Psoas muscle (tissue), 8 donors: Measurements from ENCODE around the gene TWF1. TPM values are rescaled to one million over a fixed set of nuclear protein-coding genes. Genes with fewer than 3 reads are reported as not detected.
A peak's percentile ranks its signal among the peaks of the same experiment; 100 is the strongest.

Experiments used
- ATAC-seq, 4 donors: fragments of 200-7000 bp; cut with Tn5 transposase; one replicate each; pipeline ENCODE4 v1.9.1; 2020; ENCODE audit warnings: moderate library complexity in 3 of 4, mild to moderate bottlenecking in 2 of 4
- DNase-seq, 2 donors: peaks; one replicate each; pipeline ENCODE4 v3.0.0-alpha.2; 2020
- H3K27ac ChIP-seq: fragments of 200-600 bp; one replicate; pipeline ENCODE4 v1.8.0; 2022
- H3K27me3 ChIP-seq, 3 donors: fragments of 200-600 bp in 1 of 3; one replicate each; pipeline versions ENCODE4 v1.6.1 to v1.8.0; 2013 to 2022; ENCODE audit warnings: low read length in 2 of 3, mild to moderate bottlenecking in 2 of 3, moderate library complexity in 1 of 3; ENCODE audit not compliant: insufficient read depth in 3 of 3
- H3K36me3 ChIP-seq, 2 donors: fragments of 200-600 bp in 1 of 2; one replicate each; pipeline versions ENCODE4 v1.6.1 to v1.8.0; 2013 to 2022; ENCODE audit warnings: low read depth in 1 of 2, mild to moderate bottlenecking in 1 of 2, moderate library complexity in 1 of 2; ENCODE audit not compliant: insufficient read depth in 1 of 2
- H3K4me1 ChIP-seq: fragments of 200-600 bp; one replicate; pipeline ENCODE4 v1.8.0; 2022
- H3K4me3 ChIP-seq: fragments of 200-600 bp; one replicate; pipeline ENCODE4 v1.8.0; 2022; ENCODE audit warnings: mild to moderate bottlenecking
- H3K9me3 ChIP-seq: fragments of 200-600 bp; one replicate; pipeline ENCODE4 v1.8.0; 2022
- CTCF ChIP-seq: fragments of 200-600 bp; IDR thresholded peaks from one replicate; pipeline ENCODE4 v1.8.0; 2022; ENCODE audit warnings: antibody characterized with exemption
- WGBS, 3 donors: extraction: QIAGEN DNeasy Blood & Tissue Kit; methylation state at CpG; one replicate each; pipeline versions ENCODE4 v1.1.6 to v1.1.7; 2013; 5-methylcytosine and 5-hydroxymethylcytosine counted together
- intact Hi-C, 2 donors: fragments of 100-400 bp; cut with DNase I; formaldehyde crosslinking; loops; one replicate each; pipeline versions ENCODE4 v1.11.0 to v1.14.2; 2022
- polyA plus RNA-seq, 3 donors: library from polyadenylated mRNA; stranded (reverse); fragments of 200-250 nt; gene quantifications; one replicate each; pipeline ENCODE4 v1.2.3, GENCODE V29; 2013
- total RNA-seq, 4 donors: library from RNA; stranded (reverse); fragmentation: NEBNext Ultra II Directional in 2 of 4; extraction: Animal tissue kit (Norgen Biotek cat#: 25700) in 2 of 4; gene quantifications; one replicate each; pipeline versions ENCODE4 v1.2.1 to v1.2.4, GENCODE V29; 2021 to 2023
- donor health status: healthy with polysubstance abuse.
- donor health status: DM: no; HTN: no; CAD: no; lungs with moderate emphysema.
- donor health status: Bipolar disorder and iron deficiency.
- donor health status: healthy.
- donor health status: DM: yes; HTN: yes; CAD: no.
- donor health status: DM: no; HTN: no; CAD: no.
- donor health status: DM: no; HTN: no; CAD: no.
- donor health status: DM: yes; HTN: yes; CAD: no.

Gene TWF1
- total and polyA plus RNA-seq, 7 donors: 5.8 to 12.7 (median 9.6) TPM

GRCh38 chr12:43842259-43842658 lies 36.1 kb upstream of the TWF1 start:
- Histone ChIP-seq H3K27ac (no peak overlapping the region), H3K4me1 (peaks cover 8% of the 10 kb centered on the region), H3K36me3 (peaks cover 0 to 3% of the 10 kb centered on the region in 2 donors), H3K9me3 (no peaks in the 10 kb centered on the region), H3K4me3 (no peak overlapping the region), H3K27me3 (no peaks in the 10 kb centered on the region)
- intact Hi-C loops: loop anchor here in 1 of 2 donors (2.0 kb wide), 1 partner anchor 31 kb away; no protein-coding TSS in a partner anchor
- 94 to 97% (median 94%) methylated on average over 1 of the region's 1 CpG for WGBS, 3 donors
- TF ChIP-seq CTCF: no peak
- DNase-seq (no peak), ATAC-seq (no peak)

GRCh38 chr12:43841253-43841652 lies 35.1 kb upstream of the TWF1 start:
- 83 to 92% (median 86%) methylated on average over 3 of the region's 3 CpGs for WGBS, 3 donors
- Histone ChIP-seq H3K27ac (no peak overlapping the region), H3K4me3 (no peak overlapping the region), H3K36me3 (peaks cover 0 to 3% of the 10 kb centered on the region in 2 donors), H3K4me1 (peaks cover 14% of the 10 kb centered on the region), H3K9me3 (no peaks in the 10 kb centered on the region), H3K27me3 (no peaks in the 10 kb centered on the region)
- DNase-seq (no peak), ATAC-seq (no peak)
- no peak for TF ChIP-seq CTCF
- intact Hi-C loops: no loop called here

DNA sequence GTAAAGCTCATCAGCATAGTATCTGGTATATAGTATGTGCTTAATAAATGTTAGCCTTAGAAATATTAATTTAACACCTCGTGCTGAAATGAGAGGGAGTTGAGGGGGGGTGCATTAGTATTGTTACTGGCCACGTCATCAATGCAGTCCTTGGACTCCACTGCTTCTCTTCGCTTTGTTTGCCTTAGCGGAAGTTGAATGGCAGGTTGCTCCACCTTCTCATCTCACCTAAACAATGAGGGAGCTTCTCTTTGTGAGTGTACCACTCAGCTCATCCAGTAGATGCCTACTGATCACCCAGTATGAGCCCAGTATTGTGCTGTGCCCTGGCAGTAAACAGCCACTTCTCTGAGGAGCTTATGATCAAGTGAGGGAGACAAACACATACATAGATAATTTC lies 34.2 kb upstream of the TWF1 start:
- intact Hi-C loops: no loop called here
- Histone ChIP-seq H3K36me3 (peaks cover 0 to 3% of the 10 kb centered on the region in 2 donors), H3K27ac (no peak overlapping the region), H3K27me3 (no peaks in the 10 kb centered on the region), H3K4me3 (no peak overlapping the region), H3K4me1 (peaks cover 14% of the 10 kb centered on the region), H3K9me3 (no peaks in the 10 kb centered on the region)
- WGBS, 3 donors: 88 to 90% (median 89%) methylated on average over 4 of the region's 4 CpGs
- ATAC-seq: no peak
- TF ChIP-seq CTCF: no peak
- no peak for DNase-seq

DNA sequence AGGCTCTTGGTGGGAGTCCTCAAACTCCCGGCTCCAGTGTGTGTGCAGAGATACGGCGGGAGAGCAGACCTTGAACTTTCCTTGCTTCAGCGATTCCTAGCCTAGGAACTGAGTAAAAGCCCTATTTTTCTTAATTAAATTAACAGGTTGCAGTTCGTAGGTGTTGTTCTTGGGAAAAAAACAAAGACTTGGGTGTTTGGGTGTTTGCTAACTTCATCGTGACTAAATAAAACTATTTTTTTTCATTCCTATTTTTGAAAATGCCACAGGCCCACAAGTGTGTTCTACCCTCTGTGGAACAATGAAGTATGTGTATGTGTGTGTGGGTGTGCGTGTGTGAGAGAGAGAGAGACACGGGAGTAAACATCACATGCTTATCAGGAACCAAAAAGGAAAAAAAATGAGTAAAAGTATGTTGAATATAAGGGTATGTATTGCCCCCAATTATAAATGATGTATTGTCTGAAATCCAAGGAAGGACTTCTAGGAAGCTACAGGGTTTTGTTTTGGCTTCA lies 30.4 kb upstream of the TWF1 start:
- Histone ChIP-seq H3K4me3 (peak overlapping the region; percentile 93), H3K4me1 (peaks cover 19% of the 10 kb centered on the region), H3K9me3 (no peaks in the 10 kb centered on the region), H3K36me3 (no peaks in the 10 kb centered on the region), H3K27ac (peak overlapping the region; percentile 98), H3K27me3 (no peaks in the 10 kb centered on the region)
- DNase-seq: no peak
- ATAC-seq: peak in 1 of 4 donors; percentile 50
- TF ChIP-seq CTCF: no peak
- intact Hi-C loops: loop anchor here in 1 of 2 donors (2.0 to 5.0 kb wide), 2 partner anchors 30 to 1599 kb away; partner anchors contain the start of genes TWF1 and YAF2
- WGBS, 3 donors: 1 to 2% (median 1%) methylated on average over 8 of the region's 8 CpGs
